ENCODE data around the gene SAE1.

SAE1 gene

GRCh38 chr19:47190167-47190727 is 59.6 kb downstream of the SAE1 start:
- TF ChIP-seq CTCF (conservative IDR thresholded peaks at IDR 0.05; ENCODE audit: low read length) = no peak
- DNase-seq (ENCODE audit: low read depth) = peak; percentile 82
- no peak overlapping the region for H3K4me3 ChIP-seq (ENCODE audit: low read length)

GRCh38 chr19:47195434-47195833 is 64.8 kb downstream of the SAE1 start:
- no peak for DNase-seq (ENCODE audit: low read depth)
- no peak for TF ChIP-seq CTCF (conservative IDR thresholded peaks at IDR 0.05; ENCODE audit: low read length)
- H3K4me3 ChIP-seq (ENCODE audit: low read length) = no peak overlapping the region

- no peak for TF ChIP-seq CTCF (conservative IDR thresholded peaks at IDR 0.05; ENCODE audit: low read length)
- H3K4me3 ChIP-seq (ENCODE audit: low read length) = no peak overlapping the region
- no peak for DNase-seq (ENCODE audit: low read depth)
Measured at GRCh38 chr19:47197141-47197540, 66.5 kb downstream of the SAE1 start.

- no peak for TF ChIP-seq CTCF (conservative IDR thresholded peaks at IDR 0.05; ENCODE audit: low read length)
- no peak for DNase-seq (ENCODE audit: low read depth)
- no peak overlapping the region for H3K4me3 ChIP-seq (ENCODE audit: low read length)
Measured at GRCh38 chr19:47200530-47200929, 69.9 kb downstream of the SAE1 start.

GRCh38 chr19:47203254-47203653 is 72.6 kb downstream of the SAE1 start:
- no peak for TF ChIP-seq CTCF (conservative IDR thresholded peaks at IDR 0.05; ENCODE audit: low read length)
- H3K4me3 ChIP-seq (ENCODE audit: low read length) = no peak overlapping the region
- DNase-seq (ENCODE audit: low read depth) = no peak

- no peak overlapping the region for H3K4me3 ChIP-seq (ENCODE audit: low read length)
- no peak for TF ChIP-seq CTCF (conservative IDR thresholded peaks at IDR 0.05; ENCODE audit: low read length)
- peak; percentile 28 for DNase-seq (ENCODE audit: low read depth)
Measured at GRCh38 chr19:47209319-47210179, 78.9 kb downstream of the SAE1 start.

GRCh38 chr19:47210180-47210490 is 79.5 kb downstream of the SAE1 start:
- TF ChIP-seq CTCF (conservative IDR thresholded peaks at IDR 0.05; ENCODE audit: low read length) = no peak
- DNase-seq (ENCODE audit: low read depth) = no peak
- no peak overlapping the region for H3K4me3 ChIP-seq (ENCODE audit: low read length)

All from AG10803 (cell line).